HG03575 (cell line): Measurements from ENCODE around the gene PNPLA1.

Experiments used
- ATAC-seq: cut with Tn5 transposase; IDR thresholded peaks from one replicate; pipeline ENCODE4 v1.9.1; 2021; ENCODE audit not compliant: unreplicated experiment, insufficient number of reproducible peaks, low FRiP score; ENCODE audit errors: extremely low read depth

The PNPLA1 gene

GRCh38 chr6:36277946-36278470 is 8.1 kb downstream of the PNPLA1 start:
- ATAC-seq: no peak

- ATAC-seq: no peak
Observed at GRCh38 chr6:36280467-36280866, 10.6 kb downstream of the PNPLA1 start.

- no peak for ATAC-seq
Observed at GRCh38 chr6:36280983-36281382, 11.1 kb downstream of the PNPLA1 start.

- ATAC-seq: no peak
Observed at GRCh38 chr6:36283608-36284007, 13.7 kb downstream of the PNPLA1 start.

- no peak for ATAC-seq
Observed at GRCh38 chr6:36284359-36284758, 14.5 kb downstream of the PNPLA1 start.

- ATAC-seq: no peak
Observed at GRCh38 chr6:36285187-36285671, 15.4 kb downstream of the PNPLA1 start.

- ATAC-seq: no peak
Observed at GRCh38 chr6:36285797-36286196, 15.9 kb downstream of the PNPLA1 start.

- ATAC-seq: no peak
Observed at GRCh38 chr6:36286858-36287257, 17.0 kb downstream of the PNPLA1 start.

- ATAC-seq: no peak
Observed at GRCh38 chr6:36289281-36289878, 19.5 kb downstream of the PNPLA1 start.

- ATAC-seq: no peak
Observed at GRCh38 chr6:36290668-36291620, 21.1 kb downstream of the PNPLA1 start.

GRCh38 chr6:36292170-36292569 is 22.3 kb downstream of the PNPLA1 start:
- ATAC-seq: no peak

- no peak for ATAC-seq
Observed at GRCh38 chr6:36296240-36296639, 26.4 kb downstream of the PNPLA1 start.

- ATAC-seq: no peak
Observed at GRCh38 chr6:36297051-36297450, 27.2 kb downstream of the PNPLA1 start.

- no peak for ATAC-seq
Observed at GRCh38 chr6:36297511-36297910, 27.7 kb downstream of the PNPLA1 start.

GRCh38 chr6:36298027-36298426 is 28.2 kb downstream of the PNPLA1 start:
- ATAC-seq: no peak

GRCh38 chr6:36301085-36301658 is 31.3 kb downstream of the PNPLA1 start:
- no peak for ATAC-seq

GRCh38 chr6:36301781-36302180 is 31.9 kb downstream of the PNPLA1 start:
- ATAC-seq: no peak

GRCh38 chr6:36302227-36302976 is 32.5 kb downstream of the PNPLA1 start:
- no peak for ATAC-seq

- no peak for ATAC-seq
Observed at GRCh38 chr6:36305885-36306284, 36.0 kb downstream of the PNPLA1 start.
